Neural crest cell (in vitro differentiated cells): ENCODE data around the gene C2CD2. TPM values are rescaled to one million over a fixed set of nuclear protein-coding genes. Genes with fewer than 3 reads are reported as not detected.

ENCODE experiments used
- DNase-seq: peaks from one replicate; pipeline ENCODE4 v3.0.0; 2021; ENCODE audit warnings: low read depth, mixed read lengths, low spot score
- H3K27ac Mint-ChIP-seq: one replicate; pipeline ENCODE4 v1.8.0; 2021; ENCODE audit warnings: mild to moderate bottlenecking, mixed read lengths; ENCODE audit not compliant: unreplicated experiment
- H3K27me3 Mint-ChIP-seq: 2 replicates; pipeline ENCODE4 v1.8.0; 2021; ENCODE audit warnings: low read depth, mild to moderate bottlenecking, mixed read lengths
- H3K36me3 Mint-ChIP-seq: 2 replicates; pipeline ENCODE4 v1.8.0; 2021; ENCODE audit warnings: low read depth, mild to moderate bottlenecking, mixed read lengths
- H3K4me1 Mint-ChIP-seq: 2 replicates; pipeline ENCODE4 v1.8.0; 2021; ENCODE audit warnings: mixed read lengths
- H3K4me3 Mint-ChIP-seq: one replicate; pipeline ENCODE4 v1.8.0; 2021; ENCODE audit warnings: mild to moderate bottlenecking, mixed read lengths
- H3K9me3 Mint-ChIP-seq: 2 replicates; pipeline ENCODE4 v1.8.0; 2021; ENCODE audit warnings: mixed read lengths
- total RNA-seq: library from RNA; stranded (reverse); gene quantifications from 2 replicates; pipeline ENCODE4 v1.2.1, GENCODE V29; 2021
- TF ChIP-seq, protein P1 (sequence below): fragments of 200-600 bp; sonication (generic); conservative IDR thresholded peaks from 2 replicates; pipeline ENCODE4 v1.5.0; 2021; ENCODE audit warnings: antibody characterized with exemption, mild to moderate bottlenecking

Gene C2CD2
- total RNA-seq, 1 donor from 2014 or later: 13.0 TPM

GRCh38 chr21:41850085-41850484 lies 103.7 kb downstream of the C2CD2 start:
- H3K27me3 Mint-ChIP-seq: no peaks in the 10 kb centered on the region
- no peaks in the 10 kb centered on the region for H3K9me3 Mint-ChIP-seq
- DNase-seq: no peak
- no peak overlapping the region for H3K4me3 Mint-ChIP-seq
- TF ChIP-seq, protein P1, sequence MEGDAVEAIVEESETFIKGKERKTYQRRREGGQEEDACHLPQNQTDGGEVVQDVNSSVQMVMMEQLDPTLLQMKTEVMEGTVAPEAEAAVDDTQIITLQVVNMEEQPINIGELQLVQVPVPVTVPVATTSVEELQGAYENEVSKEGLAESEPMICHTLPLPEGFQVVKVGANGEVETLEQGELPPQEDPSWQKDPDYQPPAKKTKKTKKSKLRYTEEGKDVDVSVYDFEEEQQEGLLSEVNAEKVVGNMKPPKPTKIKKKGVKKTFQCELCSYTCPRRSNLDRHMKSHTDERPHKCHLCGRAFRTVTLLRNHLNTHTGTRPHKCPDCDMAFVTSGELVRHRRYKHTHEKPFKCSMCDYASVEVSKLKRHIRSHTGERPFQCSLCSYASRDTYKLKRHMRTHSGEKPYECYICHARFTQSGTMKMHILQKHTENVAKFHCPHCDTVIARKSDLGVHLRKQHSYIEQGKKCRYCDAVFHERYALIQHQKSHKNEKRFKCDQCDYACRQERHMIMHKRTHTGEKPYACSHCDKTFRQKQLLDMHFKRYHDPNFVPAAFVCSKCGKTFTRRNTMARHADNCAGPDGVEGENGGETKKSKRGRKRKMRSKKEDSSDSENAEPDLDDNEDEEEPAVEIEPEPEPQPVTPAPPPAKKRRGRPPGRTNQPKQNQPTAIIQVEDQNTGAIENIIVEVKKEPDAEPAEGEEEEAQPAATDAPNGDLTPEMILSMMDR: no peak
- no peak overlapping the region for H3K27ac Mint-ChIP-seq
- peaks cover 6% of the 10 kb centered on the region for H3K36me3 Mint-ChIP-seq
- peaks cover 20% of the 10 kb centered on the region for H3K4me1 Mint-ChIP-seq

- H3K4me3 Mint-ChIP-seq: no peak overlapping the region
- H3K27me3 Mint-ChIP-seq: no peaks in the 10 kb centered on the region
- H3K36me3 Mint-ChIP-seq: peaks cover 3% of the 10 kb centered on the region
- H3K4me1 Mint-ChIP-seq: peaks cover 21% of the 10 kb centered on the region
- no peak for DNase-seq
- TF ChIP-seq, protein P1: no peak
- no peaks in the 10 kb centered on the region for H3K9me3 Mint-ChIP-seq
- no peak overlapping the region for H3K27ac Mint-ChIP-seq
These were observed 104.7 kb downstream of the C2CD2 start for GRCh38 chr21:41848958-41849580.

DNA sequence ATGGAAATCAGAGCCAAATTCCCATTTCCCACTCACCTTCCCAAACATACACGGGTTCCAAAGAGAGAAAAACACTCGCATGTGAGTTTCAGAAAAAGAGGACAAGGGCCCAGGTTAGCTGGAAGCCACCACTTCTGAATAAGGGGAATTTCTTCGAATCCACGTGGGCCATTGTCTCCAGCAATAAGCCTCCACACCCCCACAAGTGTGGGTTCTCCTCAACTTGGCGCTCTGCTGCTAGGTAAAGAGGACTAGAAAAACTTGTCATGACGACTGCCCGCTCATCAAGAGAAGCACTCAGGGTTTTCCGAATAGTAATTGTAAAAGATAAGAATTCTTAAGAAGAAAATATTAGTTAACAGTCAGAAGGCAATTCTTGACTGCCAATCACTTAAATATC lies 105.3 kb downstream of the C2CD2 start:
- Mint-ChIP-seq H3K27ac (no peak overlapping the region), H3K36me3 (peaks cover 3% of the 10 kb centered on the region), H3K27me3 (no peaks in the 10 kb centered on the region), H3K4me3 (no peak overlapping the region), H3K9me3 (no peaks in the 10 kb centered on the region), H3K4me1 (peaks cover 27% of the 10 kb centered on the region)
- TF ChIP-seq, protein P1: no peak
- DNase-seq: no peak

GRCh38 chr21:41847066-41847804 lies 106.6 kb downstream of the C2CD2 start:
- Mint-ChIP-seq H3K27me3 (no peaks in the 10 kb centered on the region), H3K27ac (no peak overlapping the region), H3K4me1 (peaks cover 28% of the 10 kb centered on the region), H3K36me3 (peaks cover 9% of the 10 kb centered on the region), H3K4me3 (no peak overlapping the region), H3K9me3 (peaks cover 2% of the 10 kb centered on the region)
- DNase-seq: no peak
- TF ChIP-seq, protein P1: no peak

DNA sequence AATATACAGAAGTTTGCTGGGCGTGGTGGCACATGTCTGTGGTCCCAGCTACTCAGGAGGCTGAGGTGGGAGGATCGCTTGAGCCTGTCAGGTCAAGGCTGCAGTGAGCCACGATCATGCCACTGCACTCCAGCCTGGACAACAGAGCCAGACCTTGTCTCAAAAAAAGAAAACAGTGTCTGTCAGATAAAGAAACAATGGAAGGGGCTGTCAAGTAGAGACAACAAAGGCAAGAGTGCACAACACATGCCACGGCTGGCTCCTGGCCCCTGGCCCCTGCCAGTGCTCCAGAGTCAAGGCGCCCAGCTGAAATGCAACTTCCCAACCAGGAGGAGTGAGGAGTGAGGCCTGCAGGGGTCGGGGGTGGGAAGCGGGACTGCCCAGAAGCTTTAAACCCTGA lies 107.3 kb downstream of the C2CD2 start:
- DNase-seq: no peak
- peaks cover 11% of the 10 kb centered on the region for H3K36me3 Mint-ChIP-seq
- peaks cover 2% of the 10 kb centered on the region for H3K9me3 Mint-ChIP-seq
- TF ChIP-seq, protein P1: no peak
- no peaks in the 10 kb centered on the region for H3K27me3 Mint-ChIP-seq
- H3K4me1 Mint-ChIP-seq: peaks cover 28% of the 10 kb centered on the region
- H3K27ac Mint-ChIP-seq: peak overlapping the region; percentile 50
- no peak overlapping the region for H3K4me3 Mint-ChIP-seq
